HepG2 (cell line): ENCODE data around the gene MED9. TPM values are rescaled to one million over a fixed set of nuclear protein-coding genes. Genes with fewer than 3 reads are reported as not detected.

Experiments
- CENPT ChIP-seq: sonication (generic); formaldehyde crosslinking; IDR thresholded peaks from 2 replicates; pipeline ENCODE4 v1.8.0; 2022; ENCODE audit warnings: low read depth, mild to moderate bottlenecking, moderate library complexity, missing genetic modification reagents
- ETV5 ChIP-seq: IDR thresholded peaks from 2 replicates; pipeline ENCODE4 v1.6.1; 2018; ENCODE audit warnings: missing biosample characterization, missing genetic modification reagents, inconsistent platforms, borderline replicate concordance
- FOXM1 ChIP-seq: sonication (generic); formaldehyde crosslinking; IDR thresholded peaks from 2 replicates; pipeline ENCODE4 v1.5.0; 2020; ENCODE audit warnings: missing genetic modification reagents
- HNF1B ChIP-seq: sonication (generic); formaldehyde crosslinking; IDR thresholded peaks from 2 replicates; pipeline ENCODE4 v1.5.1; 2020; ENCODE audit warnings: mild to moderate bottlenecking, moderate library complexity, missing genetic modification reagents
- ISX ChIP-seq: sonication (generic); formaldehyde crosslinking; conservative IDR thresholded peaks from 2 replicates; pipeline ENCODE4 v1.5.0; 2020; ENCODE audit warnings: missing genetic modification reagents
- JDP2 ChIP-seq: sonication (generic); formaldehyde crosslinking; IDR thresholded peaks from 2 replicates; pipeline ENCODE4 v1.8.1; 2022; ENCODE audit warnings: missing genetic modification reagents, borderline replicate concordance
- KDM3A ChIP-seq: IDR thresholded peaks from 2 replicates; pipeline ENCODE4 v1.6.1; 2018; ENCODE audit warnings: low read depth, missing compliant biosample characterization
- MLXIP ChIP-seq: sonication (generic); formaldehyde crosslinking; IDR thresholded peaks from 2 replicates; pipeline ENCODE4 v1.9.0; 2021; ENCODE audit warnings: missing genetic modification reagents, borderline replicate concordance
- MTERF4 ChIP-seq: sonication (generic); formaldehyde crosslinking; IDR thresholded peaks from 2 replicates; pipeline ENCODE4 v1.8.0; 2023; ENCODE audit warnings: mild to moderate bottlenecking, missing genetic modification reagents
- RBFOX2 ChIP-seq: fragments of 200-400 bp; formaldehyde crosslinking; IDR thresholded peaks from 2 replicates; pipeline ENCODE4 v1.6.1; 2017; ENCODE audit warnings: low read depth, mild to moderate bottlenecking, low read length
- ZBTB20 ChIP-seq: sonication (generic); formaldehyde crosslinking; IDR thresholded peaks from 2 replicates; pipeline ENCODE4 v1.8.1; 2023; ENCODE audit warnings: missing genetic modification reagents, low read depth, mild to moderate bottlenecking, borderline replicate concordance
- ZNF10 ChIP-seq: sonication (generic); formaldehyde crosslinking; IDR thresholded peaks from 2 replicates; pipeline ENCODE4 v1.4.0; 2020; ENCODE audit warnings: mild to moderate bottlenecking, low read depth, missing genetic modification reagents, borderline replicate concordance
- ZNF234 ChIP-seq: sonication (generic); formaldehyde crosslinking; conservative IDR thresholded peaks from 2 replicates; pipeline ENCODE4 v1.5.1; 2020; ENCODE audit warnings: mild to moderate bottlenecking, missing genetic modification reagents
- ZNF432 ChIP-seq: sonication (generic); formaldehyde crosslinking; IDR thresholded peaks from 2 replicates; pipeline ENCODE4 v1.5.0; 2020; ENCODE audit warnings: missing genetic modification reagents, mild to moderate bottlenecking, borderline replicate concordance
- ZNF503 ChIP-seq: sonication (generic); formaldehyde crosslinking; IDR thresholded peaks from 2 replicates; pipeline ENCODE4 v1.4.0; 2020; ENCODE audit warnings: missing genetic modification reagents
- ZNF607 ChIP-seq: sonication (generic); formaldehyde crosslinking; IDR thresholded peaks from 2 replicates; pipeline ENCODE4 v1.5.1; 2020; ENCODE audit warnings: missing genetic modification reagents, mild to moderate bottlenecking, borderline replicate concordance
- ZNF639 ChIP-seq: conservative IDR thresholded peaks from 2 replicates; pipeline ENCODE4 v1.6.1; 2018; ENCODE audit warnings: missing genetic modification reagents
- ZNF720 ChIP-seq: sonication (generic); formaldehyde crosslinking; IDR thresholded peaks from 2 replicates; pipeline ENCODE4 v1.4.0; 2020; ENCODE audit warnings: missing genetic modification reagents
- ZNF788 ChIP-seq: sonication (generic); formaldehyde crosslinking; IDR thresholded peaks from 2 replicates; pipeline ENCODE4 v1.5.0; 2020; ENCODE audit warnings: mild to moderate bottlenecking, missing genetic modification reagents, borderline replicate concordance
- ZNF850 ChIP-seq: sonication (generic); formaldehyde crosslinking; conservative IDR thresholded peaks from 2 replicates; pipeline ENCODE4 v1.9.0; 2021; ENCODE audit warnings: mild to moderate bottlenecking, missing genetic modification reagents
- polyA plus RNA-seq, 8 experiments: library from polyadenylated mRNA; depleted of rRNA in 3 of 8; stranded (reverse) in 7 of 8; unstranded in 1 of 8; fragments of >200 nt; fragmentation: Illumina TruSeq in 4 of 8; extraction: Trizol in 4 of 8; gene quantifications; 2 replicates each; pipeline versions ENCODE4 v1.2.1 to v1.2.3, GENCODE V29; 2011 to 2016; ENCODE audit warnings: low read depth in 4 of 8, missing spikeins in 1 of 8, mixed read lengths in 1 of 8; ENCODE audit not compliant: insufficient read depth in 1 of 8
- total RNA-seq, 5 experiments: library from RNA; depleted of rRNA; stranded (reverse); fragments of >200 nt; fragmentation: Illumina TruSeq; extraction: Trizol; gene quantifications; 2 replicates each; pipeline ENCODE4 v1.2.3, GENCODE V29; 2016; ENCODE audit warnings: low read depth in 1 of 5

Gene MED9
- total and polyA plus RNA-seq, 2 of the 13 experiments (the other 11 are each of a cell fraction or from before 2014, with no cell fraction given): 11.9 to 15.1 TPM

GRCh38 chr17:17496189-17497064 is 19.6 kb downstream of the MED9 start, which contains the start of gene RASD1 (continued):
- TF ChIP-seq ZNF607: peak; percentile 66; the same call in 1 of the 2 replicates
- peak; percentile 44; the same call in 1 of the 2 replicates for TF ChIP-seq MTERF4 (CRISPR knock-in tag)
- TF ChIP-seq CENPT (CRISPR knock-in tag): no peak
- no peak for TF ChIP-seq ZNF720 (CRISPR knock-in tag)
- TF ChIP-seq JDP2 (CRISPR knock-in tag): no peak
- TF ChIP-seq ZNF788: no peak
- TF ChIP-seq RBFOX2: peak; percentile 92
- TF ChIP-seq ETV5 (CRISPR knock-in tag): no peak; the same call in 1 of the 2 replicates
- no peak for TF ChIP-seq HNF1B (CRISPR knock-in tag)
- no peak for TF ChIP-seq ZNF639 (CRISPR knock-in tag)
- TF ChIP-seq ZNF10 (CRISPR knock-in tag): no peak
- TF ChIP-seq KDM3A: peak; percentile 35; the same call in 1 of the 2 replicates
- TF ChIP-seq MLXIP: no peak
- TF ChIP-seq ZNF432 (CRISPR knock-in tag): no peak
- no peak for TF ChIP-seq ZNF503 (CRISPR knock-in tag)
- TF ChIP-seq ZNF234: no peak
- no peak for TF ChIP-seq ISX
- no peak for TF ChIP-seq ZNF850
- TF ChIP-seq ZBTB20 (CRISPR knock-in tag): no peak
- TF ChIP-seq FOXM1 (CRISPR knock-in tag): no peak
